PC-9 (cell line): ENCODE measurements around the gene CEACAM20. TPM values are rescaled to one million over a fixed set of nuclear protein-coding genes. Genes with fewer than 3 reads are reported as not detected.
"Not testable (repeated sequence)": the region's sequence is repeated elsewhere in the genome, so short reads cannot be mapped to it uniquely, and the experiment has no call there.

Source experiments
- BruUV-seq: library from RNA; stranded (reverse); fragments of 400-500 nt; replicated peaks from 2 replicates; lab custom pipeline; 2021; lab: Mats Ljungman, UMichigan
- CTCF ChIA-PET: fragments of 300-600 bp; sonication (Branson Sonifier 250); formaldehyde crosslinking; loops from one replicate; lab custom pipeline; 2022; ENCODE audit warnings: antibody characterized with exemption; lab: Charles Lee
- POLR2A ChIA-PET: fragments of 300-600 bp; sonication (Branson Sonifier 250); formaldehyde crosslinking; loops from one replicate; lab custom pipeline; 2022; ENCODE audit warnings: antibody characterized with exemption; ENCODE audit not compliant: unreplicated experiment; lab: Charles Lee
- DNase-seq, 2 experiments: peaks; one replicate each; pipeline versions ENCODE4 v3.0.0 to v3.0.0-alpha.2; 2015 to 2022; ENCODE audit warnings: mixed read lengths in 1 of 2
- H2AFZ ChIP-seq: fragments of 200-600 bp; sonication (generic); 2 replicates; pipeline ENCODE4 v1.8.1; 2017; ENCODE audit warnings: antibody characterized with exemption
- H3F3A ChIP-seq: fragments of 200-600 bp; sonication (generic); 2 replicates; pipeline ENCODE4 v1.8.1; 2017; ENCODE audit warnings: antibody characterized with exemption, mild to moderate bottlenecking, low read depth; ENCODE audit not compliant: insufficient read depth
- H3K27ac ChIP-seq: fragments of 200-600 bp; sonication (generic); 2 replicates; pipeline ENCODE4 v1.6.1; 2016; ENCODE audit warnings: mixed run types
- H3K27me3 ChIP-seq: fragments of 200-600 bp; sonication (generic); 2 replicates; pipeline ENCODE4 v1.6.1; 2016; ENCODE audit warnings: low read depth, mixed run types; ENCODE audit not compliant: insufficient read depth
- H3K36me3 ChIP-seq: fragments of 200-600 bp; sonication (generic); 2 replicates; pipeline ENCODE4 v1.6.1; 2016; ENCODE audit warnings: low read depth, mixed run types
- H3K4me1 ChIP-seq: fragments of 200-600 bp; sonication (generic); replicated peaks from 2 replicates; pipeline ENCODE4 v1.6.1; 2016; ENCODE audit warnings: mixed run types; ENCODE audit not compliant: insufficient read depth
- H3K4me2 ChIP-seq: fragments of 200-600 bp; sonication (generic); 2 replicates; pipeline ENCODE4 v1.6.1; 2017; ENCODE audit warnings: mixed run types
- H3K4me3 ChIP-seq: fragments of 200-600 bp; sonication (generic); 2 replicates; pipeline ENCODE4 v1.6.1; 2016; ENCODE audit warnings: mixed run types
- H3K79me2 ChIP-seq: fragments of 200-600 bp; sonication (generic); 2 replicates; pipeline ENCODE4 v1.6.1; 2017; ENCODE audit warnings: low read depth, mixed run types
- H3K9me2 ChIP-seq: fragments of 200-600 bp; sonication (generic); 2 replicates; pipeline ENCODE4 v1.8.1; 2017; ENCODE audit warnings: mild to moderate bottlenecking; ENCODE audit not compliant: insufficient read depth
- H3K9me3 ChIP-seq: fragments of 200-600 bp; sonication (generic); 2 replicates; pipeline ENCODE4 v1.8.1; 2016; ENCODE audit warnings: low read depth; ENCODE audit not compliant: insufficient read depth
- H4K20me1 ChIP-seq: fragments of 200-600 bp; sonication (generic); 2 replicates; pipeline ENCODE4 v1.8.1; 2017; ENCODE audit not compliant: insufficient read depth
- EZH2 ChIP-seq: fragments of 200-600 bp; sonication (generic); IDR thresholded peaks from 2 replicates; pipeline ENCODE4 v1.8.0; 2017; ENCODE audit warnings: antibody characterized with exemption, low read depth
- intact Hi-C: fragments of 100-400 bp; cut with micrococcal nuclease; formaldehyde crosslinking; loops from one replicate; pipeline ENCODE4 v1.10.0; 2022; ENCODE audit not compliant: unreplicated experiment
- total RNA-seq: library from RNA; stranded (reverse); gene quantifications from 2 replicates; pipeline ENCODE4 v1.2.3, GENCODE V29; 2021
- TF ChIP-seq, protein P1 (sequence below): fragments of 200-600 bp; sonication (generic); conservative IDR thresholded peaks from 2 replicates; pipeline ENCODE4 v1.6.1; 2017; ENCODE audit warnings: mixed run types, antibody characterized with exemption, mild to moderate bottlenecking, moderate library complexity

CEACAM20 gene
- total RNA-seq, 1 experiment from 2014 or later, result not detected

GRCh38 chr19:44498988-44499387 lies 30.5 kb downstream of the CEACAM20 start:
- peak overlapping the region; percentile 68; the same call in 1 of the 2 replicates for H3K4me3 ChIP-seq
- H3K9me2 ChIP-seq, result no peaks in the 10 kb centered on the region
- no peak overlapping the region for H2AFZ ChIP-seq
- peaks cover 57% of the 10 kb centered on the region for H3K79me2 ChIP-seq
- intact Hi-C loops, result no loop called here
- no peak overlapping the region for H3K27ac ChIP-seq
- POLR2A ChIA-PET, result no interaction called here
- H4K20me1 ChIP-seq, result no peaks in the 10 kb centered on the region
- DNase-seq, result no peak
- H3F3A ChIP-seq, result peaks cover 11% of the 10 kb centered on the region
- no peaks in the 10 kb centered on the region for H3K27me3 ChIP-seq
- CTCF ChIA-PET, result interaction anchor here (1.1 kb wide), 1 partner anchor 271 kb away, joined by 3 read pairs; no protein-coding TSS in a partner anchor
- TF ChIP-seq, protein P1, sequence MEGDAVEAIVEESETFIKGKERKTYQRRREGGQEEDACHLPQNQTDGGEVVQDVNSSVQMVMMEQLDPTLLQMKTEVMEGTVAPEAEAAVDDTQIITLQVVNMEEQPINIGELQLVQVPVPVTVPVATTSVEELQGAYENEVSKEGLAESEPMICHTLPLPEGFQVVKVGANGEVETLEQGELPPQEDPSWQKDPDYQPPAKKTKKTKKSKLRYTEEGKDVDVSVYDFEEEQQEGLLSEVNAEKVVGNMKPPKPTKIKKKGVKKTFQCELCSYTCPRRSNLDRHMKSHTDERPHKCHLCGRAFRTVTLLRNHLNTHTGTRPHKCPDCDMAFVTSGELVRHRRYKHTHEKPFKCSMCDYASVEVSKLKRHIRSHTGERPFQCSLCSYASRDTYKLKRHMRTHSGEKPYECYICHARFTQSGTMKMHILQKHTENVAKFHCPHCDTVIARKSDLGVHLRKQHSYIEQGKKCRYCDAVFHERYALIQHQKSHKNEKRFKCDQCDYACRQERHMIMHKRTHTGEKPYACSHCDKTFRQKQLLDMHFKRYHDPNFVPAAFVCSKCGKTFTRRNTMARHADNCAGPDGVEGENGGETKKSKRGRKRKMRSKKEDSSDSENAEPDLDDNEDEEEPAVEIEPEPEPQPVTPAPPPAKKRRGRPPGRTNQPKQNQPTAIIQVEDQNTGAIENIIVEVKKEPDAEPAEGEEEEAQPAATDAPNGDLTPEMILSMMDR, result no peak
- TF ChIP-seq EZH2, result no peak
- H3K9me3 ChIP-seq, result peaks cover 60% of the 10 kb centered on the region
- no TSS peak for BruUV-seq
- H3K4me1 ChIP-seq, result peaks cover 4% of the 10 kb centered on the region; the same call in 1 of the 2 replicates
- peaks cover 46% of the 10 kb centered on the region for H3K36me3 ChIP-seq
- H3K4me2 ChIP-seq, result peak overlapping the region; percentile 84

DNA sequence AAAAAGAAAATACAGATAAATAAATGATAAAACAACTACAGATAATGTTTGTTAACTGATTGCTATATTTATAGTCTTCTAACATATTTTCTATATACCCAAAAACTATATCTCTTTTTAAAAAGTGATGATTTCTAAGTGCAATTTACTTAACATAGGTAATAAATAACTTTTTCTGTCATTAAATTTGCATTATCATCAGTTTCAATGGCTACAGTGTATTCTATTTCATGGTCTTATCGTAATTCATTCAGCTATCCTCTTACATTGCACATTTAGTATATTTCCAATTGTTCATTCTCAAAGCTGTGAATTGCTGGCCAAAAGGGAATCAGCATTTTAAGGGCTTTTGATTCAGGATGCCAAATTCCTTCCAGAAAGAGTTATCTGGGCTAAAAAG lies 32.8 kb downstream of the CEACAM20 start:
- Histone ChIP-seq H4K20me1 (no peaks in the 10 kb centered on the region), H3K4me2 (no peak overlapping the region), H3K4me1 (peaks cover 4% of the 10 kb centered on the region; the same call in 1 of the 2 replicates), H3K9me3 (peaks cover 74% of the 10 kb centered on the region), H3K9me2 (no peaks in the 10 kb centered on the region), H3F3A (peaks cover 8% of the 10 kb centered on the region; the same call in 1 of the 2 replicates), H2AFZ (no peak overlapping the region), H3K27me3 (no peaks in the 10 kb centered on the region), H3K79me2 (peaks cover 72% of the 10 kb centered on the region), H3K27ac (no peak overlapping the region), H3K36me3 (peaks cover 69% of the 10 kb centered on the region), H3K4me3 (peak overlapping the region; percentile 19; the same call in 1 of the 2 replicates)
- ChIA-PET POLR2A (no interaction called here), CTCF (no interaction called here)
- TF ChIP-seq, protein P1, result no peak
- TF ChIP-seq EZH2, result no peak
- no TSS peak for BruUV-seq
- intact Hi-C loops, result no loop called here
- DNase-seq, result no peak

DNA sequence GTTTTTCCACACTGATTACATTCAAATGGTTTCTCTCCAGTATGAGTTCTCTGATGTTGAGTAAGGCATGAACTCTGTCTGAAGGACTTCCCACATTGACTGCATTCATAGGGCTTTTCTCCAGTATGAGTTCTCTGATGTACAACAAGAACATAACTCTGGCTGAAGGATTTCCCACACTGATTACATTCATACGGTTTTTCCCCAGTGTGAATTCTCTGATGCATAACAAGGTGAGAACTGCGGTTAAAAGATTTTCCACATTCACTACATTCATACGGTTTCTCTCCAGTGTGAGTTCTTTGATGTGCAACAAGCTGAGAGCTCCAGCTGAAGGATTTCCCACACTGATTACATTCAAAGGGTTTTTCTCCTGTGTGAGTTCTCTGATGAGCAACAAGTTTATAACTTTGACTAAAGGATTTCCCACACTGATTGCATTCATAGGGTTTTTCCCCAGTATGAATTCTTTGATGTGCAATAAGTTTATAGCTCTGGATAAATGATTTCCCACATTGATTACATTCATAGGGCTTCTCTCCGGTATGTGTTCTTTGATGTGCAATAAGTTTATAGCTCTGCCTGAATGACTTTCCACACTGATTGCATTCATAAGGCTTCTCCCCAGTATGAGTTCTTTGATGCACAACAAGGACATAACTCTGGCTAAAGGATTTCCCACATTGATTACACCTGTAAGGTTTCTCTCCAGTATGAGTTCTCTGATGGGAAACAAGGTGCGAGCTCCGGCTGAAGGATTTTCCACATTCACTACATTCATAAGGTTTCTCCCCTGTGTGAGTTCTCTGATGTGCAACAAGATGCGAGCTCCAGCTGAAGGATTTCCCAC lies 52.7 kb downstream of the CEACAM20 start:
- ChIA-PET CTCF (no interaction called here), POLR2A (no interaction called here)
- no peaks in the 10 kb centered on the region for H3K27me3 ChIP-seq
- H3K36me3 ChIP-seq, result peaks cover 70% of the 10 kb centered on the region
- 0 out of 2 replicates have a peak overlapping the region, but pooled peaks have one; percentile 13 for H3K4me3 ChIP-seq
- intact Hi-C loops, result no loop called here
- no peaks in the 10 kb centered on the region for H3K9me2 ChIP-seq
- peaks cover 38% of the 10 kb centered on the region for H3F3A ChIP-seq
- TF ChIP-seq, protein P1, result no peak
- no peak for TF ChIP-seq EZH2
- no TSS peak for BruUV-seq
- no peak overlapping the region for H3K27ac ChIP-seq
- no peak overlapping the region for H2AFZ ChIP-seq
- no peak overlapping the region for H3K4me2 ChIP-seq
- no peaks in the 10 kb centered on the region for H3K79me2 ChIP-seq
- no peaks in the 10 kb centered on the region for H3K4me1 ChIP-seq
- DNase-seq, result peak; percentile 6 to 56
- H4K20me1 ChIP-seq, result no peaks in the 10 kb centered on the region
- H3K9me3 ChIP-seq, result peaks cover 91% of the 10 kb centered on the region

DNA sequence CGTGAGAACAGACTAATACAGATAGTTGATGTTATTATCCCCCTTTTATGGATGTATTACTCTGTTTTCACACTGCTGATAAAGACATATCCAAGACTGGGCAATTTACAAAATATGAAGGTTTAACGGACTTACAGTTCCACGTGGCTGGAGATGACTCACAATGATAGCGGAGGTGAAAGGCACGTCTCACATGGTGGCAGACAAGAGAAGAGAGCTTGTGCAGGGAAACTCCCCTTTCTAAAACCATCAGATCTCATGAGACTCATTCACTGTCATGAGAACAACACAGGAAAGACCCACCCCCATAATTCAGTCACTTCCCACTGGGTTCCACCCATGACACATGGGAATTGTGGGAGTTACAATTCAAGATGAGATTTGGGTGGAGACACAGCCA lies 60.7 kb downstream of the CEACAM20 start:
- H3K4me2 ChIP-seq, POLR2A ChIA-PET, H3F3A ChIP-seq, DNase-seq, H3K4me3 ChIP-seq, H3K79me2 ChIP-seq, H3K9me2 ChIP-seq, intact Hi-C loops, H3K4me1 ChIP-seq, H3K27me3 ChIP-seq, H3K27ac ChIP-seq, H2AFZ ChIP-seq, H3K36me3 ChIP-seq, BruUV-seq, H4K20me1 ChIP-seq, CTCF ChIA-PET: not testable (repeated sequence)
- peaks cover 50% of the 10 kb centered on the region for H3K9me3 ChIP-seq
